Epithelial cell of proximal tubule (primary cell): ENCODE measurements around the gene SBK2. TPM values are rescaled to one million over a fixed set of nuclear protein-coding genes. Genes with fewer than 3 reads are reported as not detected.

ENCODE experiments used
- DNase-seq: peaks from one replicate; pipeline ENCODE4 v3.0.0-alpha.2; 2011; ENCODE audit warnings: low read depth
- H3K4me3 ChIP-seq: 2 replicates; pipeline ENCODE4 v1.5.1; 2011; ENCODE audit warnings: low read depth, mild to moderate bottlenecking, low read length
- total RNA-seq: library from RNA; depleted of rRNA; stranded (reverse); fragments of >200 nt; gene quantifications from 2 replicates; pipeline ENCODE4 v1.2.3, GENCODE V29; 2015
- TF ChIP-seq, protein P1 (sequence below): conservative IDR thresholded peaks from 2 replicates; pipeline ENCODE4 v1.5.1; 2012; ENCODE audit warnings: low read depth, mild to moderate bottlenecking, low read length

The SBK2 gene
- total RNA-seq, 1 donor from 2014 or later, result 2.9 TPM

- TF ChIP-seq, protein P1, sequence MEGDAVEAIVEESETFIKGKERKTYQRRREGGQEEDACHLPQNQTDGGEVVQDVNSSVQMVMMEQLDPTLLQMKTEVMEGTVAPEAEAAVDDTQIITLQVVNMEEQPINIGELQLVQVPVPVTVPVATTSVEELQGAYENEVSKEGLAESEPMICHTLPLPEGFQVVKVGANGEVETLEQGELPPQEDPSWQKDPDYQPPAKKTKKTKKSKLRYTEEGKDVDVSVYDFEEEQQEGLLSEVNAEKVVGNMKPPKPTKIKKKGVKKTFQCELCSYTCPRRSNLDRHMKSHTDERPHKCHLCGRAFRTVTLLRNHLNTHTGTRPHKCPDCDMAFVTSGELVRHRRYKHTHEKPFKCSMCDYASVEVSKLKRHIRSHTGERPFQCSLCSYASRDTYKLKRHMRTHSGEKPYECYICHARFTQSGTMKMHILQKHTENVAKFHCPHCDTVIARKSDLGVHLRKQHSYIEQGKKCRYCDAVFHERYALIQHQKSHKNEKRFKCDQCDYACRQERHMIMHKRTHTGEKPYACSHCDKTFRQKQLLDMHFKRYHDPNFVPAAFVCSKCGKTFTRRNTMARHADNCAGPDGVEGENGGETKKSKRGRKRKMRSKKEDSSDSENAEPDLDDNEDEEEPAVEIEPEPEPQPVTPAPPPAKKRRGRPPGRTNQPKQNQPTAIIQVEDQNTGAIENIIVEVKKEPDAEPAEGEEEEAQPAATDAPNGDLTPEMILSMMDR, result no peak
- no peak for DNase-seq
- no peak overlapping the region for H3K4me3 ChIP-seq
Observed at GRCh38 chr19:55530996-55531395, 5.9 kb downstream of the SBK2 start.

GRCh38 chr19:55529636-55530234 lies 7.2 kb downstream of the SBK2 start:
- H3K4me3 ChIP-seq, result no peak overlapping the region
- TF ChIP-seq, protein P1, result no peak
- no peak for DNase-seq

DNA sequence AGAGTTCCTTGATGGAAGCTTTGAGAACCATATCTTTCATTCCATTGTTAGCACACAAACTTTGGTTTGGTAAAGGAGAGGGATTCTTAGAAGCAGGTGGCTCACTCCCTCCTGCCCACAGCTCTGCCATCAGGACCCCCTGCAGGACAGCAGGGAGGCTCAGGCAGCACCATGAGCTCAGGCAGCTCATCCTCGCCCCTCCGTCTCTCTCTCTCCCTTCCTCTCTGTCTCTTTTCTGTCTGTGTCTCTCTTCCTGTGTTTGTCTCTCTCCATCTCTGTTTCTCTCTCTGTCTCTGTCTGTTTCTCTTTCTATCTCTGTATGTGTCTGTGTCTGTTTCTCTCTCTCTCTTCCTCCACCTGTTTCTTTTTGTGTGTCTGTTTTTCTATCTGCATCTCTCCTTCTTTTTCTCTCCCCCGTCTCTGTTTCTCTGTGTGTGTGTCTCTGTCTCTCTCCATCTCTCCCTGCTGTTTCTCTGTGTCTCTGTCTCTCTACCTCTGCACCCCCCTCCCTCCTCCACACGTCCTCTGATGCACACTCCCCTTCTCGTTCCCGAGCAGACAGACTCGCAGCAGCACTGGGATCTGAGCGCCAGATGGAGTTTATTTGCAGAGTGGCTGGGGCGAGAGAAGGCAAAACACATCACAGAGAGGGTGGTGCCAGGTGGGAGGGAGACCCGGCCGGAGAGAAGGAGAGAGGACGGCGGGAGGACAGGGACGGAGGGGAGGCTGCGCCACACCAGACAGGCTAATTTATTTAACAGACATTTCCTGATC lies 8.7 kb downstream of the SBK2 start:
- TF ChIP-seq, protein P1, result no peak

DNA sequence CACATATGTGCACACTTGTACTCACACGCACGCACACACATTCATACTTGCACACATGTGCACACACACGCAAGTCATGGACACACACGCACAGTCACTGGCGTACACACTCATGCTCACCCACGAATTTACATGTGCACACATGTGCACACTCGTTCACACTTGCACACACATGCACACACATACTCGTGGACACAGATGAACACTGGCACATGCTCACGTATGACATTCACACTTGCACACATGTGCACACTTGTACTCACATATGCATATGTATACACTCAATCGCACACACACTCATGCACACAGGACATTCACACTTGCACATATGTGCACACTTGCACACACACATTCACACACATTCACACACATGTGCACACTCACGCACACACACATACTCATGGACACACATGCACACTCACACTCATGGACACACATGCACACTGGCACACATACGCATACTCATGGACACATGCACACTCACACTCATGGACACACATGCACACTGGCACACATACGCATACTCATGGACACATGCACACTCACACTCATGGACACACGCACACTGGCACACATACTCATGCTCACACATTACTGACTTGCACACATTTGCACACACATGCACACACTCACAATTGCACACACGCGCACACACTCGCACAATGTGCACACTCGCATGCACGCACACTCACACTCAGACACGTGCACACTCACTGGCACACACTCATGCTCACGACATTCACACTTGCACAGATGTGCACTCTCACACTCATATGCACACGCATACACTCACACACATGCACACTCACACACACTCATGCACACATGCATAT lies 9.5 kb downstream of the SBK2 start:
- TF ChIP-seq, protein P1, result no peak
- H3K4me3 ChIP-seq, result no peak overlapping the region
- DNase-seq, result no peak

More for the DNA sequence above, 8.7 kb downstream of the SBK2 start:
- DNase-seq, result no peak
- H3K4me3 ChIP-seq, result no peak overlapping the region

GRCh38 chr19:55526216-55527196 lies 10.4 kb downstream of the SBK2 start:
- TF ChIP-seq, protein P1, result no peak
- peak; percentile 3 for DNase-seq
- H3K4me3 ChIP-seq, result no peak overlapping the region

DNA sequence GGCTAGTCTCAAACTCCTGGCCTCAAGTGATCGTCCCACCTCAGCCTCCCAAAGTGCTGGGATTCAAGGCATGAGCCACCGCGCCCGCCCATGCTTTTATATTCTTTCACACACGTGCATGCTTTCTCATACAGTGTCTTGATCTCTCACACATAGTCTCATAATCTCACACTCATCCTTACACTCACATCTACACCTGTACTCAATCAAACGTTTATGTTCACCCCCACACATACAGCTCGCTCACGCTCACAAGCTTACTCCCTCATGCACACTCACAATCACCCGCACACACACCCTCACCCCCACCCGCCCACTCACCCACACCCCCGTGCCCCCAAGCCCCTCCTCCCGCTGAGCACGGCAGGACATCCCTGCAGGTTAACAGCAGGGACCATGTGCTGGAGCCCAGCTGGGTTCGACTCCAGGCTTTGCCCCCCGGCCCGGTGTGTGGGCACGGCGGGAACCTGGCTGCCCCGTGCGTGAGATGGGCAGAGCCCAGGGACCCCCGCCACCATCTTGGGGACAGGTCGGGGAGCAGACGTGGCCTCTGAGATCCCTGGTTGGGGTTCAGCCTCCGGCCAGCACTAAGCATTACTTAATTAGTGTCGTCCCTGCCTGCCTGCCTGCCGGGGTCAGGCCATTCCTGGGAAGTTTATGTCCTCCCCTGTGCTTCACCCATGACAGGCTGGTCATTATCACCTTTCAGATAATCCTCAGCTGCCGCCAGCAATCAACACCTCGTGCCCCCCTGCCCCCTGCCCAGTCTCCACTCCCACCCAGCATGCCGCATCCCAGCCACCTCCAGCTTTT lies 11.4 kb downstream of the SBK2 start:
- TF ChIP-seq, protein P1, result no peak
- no peak for DNase-seq
- no peak overlapping the region for H3K4me3 ChIP-seq
